ENCODE measurements around the gene LILRB5. TPM values are rescaled to one million over a fixed set of nuclear protein-coding genes. Genes with fewer than 3 reads are reported as not detected.

LILRB5 gene
- total and polyA plus RNA-seq, 2 of the 8 experiments (the other 6 are each of a cell fraction or from before 2014, with no cell fraction given) = 0.05 TPM; not detected in 1

- no peak for FAIRE-seq
These were observed 5.0 kb upstream of the LILRB5 start for GRCh38 chr19:54262066-54262465.

More at GRCh38 chr19:54262066-54262465, 5.0 kb upstream of the LILRB5 start:
- Histone ChIP-seq H4K5ac (ENCODE audit: insufficient read length, low read depth, low read length) (no peak overlapping the region), H2BK5ac (ENCODE audit: low read depth, low read length) (no peak overlapping the region), H3K9ac (replicated peaks in 1 of 4; ENCODE audit: extremely low read depth in 1 of 4, low read depth in 3 of 4, low read length in 3 of 4) (no peak overlapping the region), H3K27me3 (replicated peaks in 1 of 4; ENCODE audit: control insufficient read depth in 3 of 4, extremely low read depth in 1 of 4, insufficient read depth in 3 of 4, low read length in 3 of 4) (no peaks in the 10 kb centered on the region; a peak in 1 of 7 replicates), H3K14ac (ENCODE audit: insufficient read length) (no peak overlapping the region), H3K4me1 (replicated peaks in 1 of 4; ENCODE audit: control insufficient read depth in 3 of 4, insufficient read depth in 4 of 4, low read length in 3 of 4) (peaks cover 0 to 2% (median 0%) of the 10 kb centered on the region in 4 experiments; a peak in 2 of 7 replicates), H3K4ac (replicated peaks; ENCODE audit: insufficient read length, low read depth, low read length) (no peak overlapping the region), H3K27ac (ENCODE audit: low read depth, low read length) (no peak overlapping the region), H2BK15ac (ENCODE audit: low read length) (no peak overlapping the region), H2BK12ac (ENCODE audit: low read depth, low read length) (no peak overlapping the region), H3K56ac (replicated peaks; ENCODE audit: insufficient read length, low read depth, low read length) (no peak overlapping the region), H3K18ac (ENCODE audit: extremely low read depth, low read length) (no peak overlapping the region), H3K23ac (ENCODE audit: insufficient read length) (no peak overlapping the region), H2AFZ (ENCODE audit: low read length) (no peak overlapping the region), H3K4me3 (ENCODE audit: extremely low read depth in 1 of 4, insufficient read depth in 2 of 4, low read depth in 3 of 4, low read length in 4 of 4) (no peak overlapping the region), H4K20me1 (replicated peaks in 1 of 2; ENCODE audit: control insufficient read depth in 1 of 2, insufficient read depth in 2 of 2, low read length in 2 of 2) (no peaks in the 10 kb centered on the region), H2BK20ac (ENCODE audit: low read length) (no peak overlapping the region), H3K36me3 (ENCODE audit: control insufficient read depth in 2 of 4, insufficient read depth in 4 of 4, low read length in 3 of 4) (no peaks in the 10 kb centered on the region), H3K79me2 (ENCODE audit: control insufficient read depth in 1 of 2, insufficient read depth in 2 of 2, low read length in 2 of 2) (no peaks in the 10 kb centered on the region), H3K4me2 (ENCODE audit: insufficient read depth in 1 of 2, low read depth in 2 of 2, low read length in 2 of 2) (no peak overlapping the region), H3K9me3 (ENCODE audit: insufficient read depth in 2 of 2, low read depth in 1 of 2, low read length in 1 of 2) (no peaks in the 10 kb centered on the region), H3K79me1 (ENCODE audit: low read depth, low read length) (no peaks in the 10 kb centered on the region), H2AK5ac (ENCODE audit: low read depth, low read length) (no peak overlapping the region), H2BK120ac (replicated peaks; ENCODE audit: low read depth, low read length) (no peak overlapping the region), H4K91ac (replicated peaks; ENCODE audit: insufficient read length, low read length) (no peak overlapping the region), H4K8ac (ENCODE audit: extremely low read depth, insufficient read depth, low read length) (no peak overlapping the region), H3K23me2 (ENCODE audit: low read depth, low read length) (no peaks in the 10 kb centered on the region)
- POLR2A ChIA-PET (ENCODE audit: partially characterized antibody) = interaction anchor here (0.8 to 1.0 kb wide), 2 partner anchors 57 to 61 kb away, joined by 4 to 5 read pairs; partner anchors contain the start of gene RPS9
- CTCF ChIA-PET (ENCODE audit: partially characterized antibody) = interaction anchor here (0.9 to 1.2 kb wide), 2 partner anchors 57 to 62 kb away, joined by 3 read pairs; no protein-coding TSS in a partner anchor
- TF ChIP-seq USF2 (IDR thresholded peaks at IDR 0.05; ENCODE audit: low read length) (no peak), SIN3A (conservative IDR thresholded peaks at IDR 0.05 in 1 of 2, IDR thresholded peaks at IDR 0.05 in 1 of 2; ENCODE audit: low read depth in 1 of 2, low read length in 2 of 2) (no peak), TEAD4 (IDR thresholded peaks at IDR 0.05; ENCODE audit: low read depth, low read length) (no peak), EZH2 (IDR thresholded peaks at IDR 0.05; ENCODE audit: low read depth, low read length, severe bottlenecking) (no peak), TAF1 (IDR thresholded peaks at IDR 0.05; ENCODE audit: low read depth, low read length) (no peak), JUN (IDR thresholded peaks at IDR 0.05; ENCODE audit: low read depth, low read length) (no peak)
- DNase-seq (ENCODE audit: low read depth in 1 of 2, low spot score in 2 of 2) = no peak
- WGBS, 2 experiments (ENCODE audit: extremely low coverage in 1 of 2, insufficient coverage in 1 of 2, insufficient read length in 1 of 2, insufficient replicate concordance in 2 of 2, low coverage in 1 of 2, low lambda C conversion rate in 2 of 2, missing lambda C conversion rate in 1 of 2) = 95% methylated on average over 11 of the region's 11 CpGs; no CpG with 5 or more reads in 1 of the 2 experiments

Data from H1 (cell line).